Kidney tubule cell (primary cell): ENCODE data around the gene CUL9.

Experiments used
- DNase-seq: peaks from one replicate; pipeline ENCODE4 v3.0.0-alpha.2; 2018; ENCODE audit warnings: low spot score

Gene CUL9

DNA sequence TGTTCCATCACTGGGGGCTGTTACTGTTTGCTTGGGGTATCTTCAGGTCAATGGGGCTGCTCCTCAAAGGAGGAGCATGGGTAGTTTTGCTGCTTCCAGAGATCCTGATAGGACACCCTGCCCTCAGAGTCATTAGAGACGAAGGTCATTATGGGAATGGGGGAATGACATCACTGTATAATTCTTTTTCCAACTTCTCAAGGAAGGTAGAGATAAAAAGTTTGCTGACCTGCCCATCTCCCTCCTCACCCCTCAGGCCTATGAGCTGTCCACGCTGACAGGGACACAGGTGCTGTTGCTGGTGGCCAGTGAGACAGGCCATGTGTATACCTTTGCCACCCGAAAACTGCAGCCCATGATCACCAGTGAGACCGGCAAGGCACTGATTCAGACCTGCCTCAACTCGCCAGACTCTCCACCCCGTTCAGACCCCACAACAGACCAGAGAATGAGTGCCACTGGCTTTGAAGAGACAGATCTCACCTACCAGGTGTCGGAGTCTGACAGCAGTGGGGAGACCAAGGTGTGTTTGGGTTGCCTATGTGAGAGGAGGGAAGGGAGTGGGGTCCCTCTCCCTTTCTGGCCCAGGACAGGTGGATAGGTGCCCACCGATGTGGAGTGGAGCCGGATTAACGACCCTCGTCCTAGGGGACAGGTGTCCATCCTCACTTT, 8.3 kb upstream of the CUL9 start:
- peak; percentile 6 for DNase-seq

DNA sequence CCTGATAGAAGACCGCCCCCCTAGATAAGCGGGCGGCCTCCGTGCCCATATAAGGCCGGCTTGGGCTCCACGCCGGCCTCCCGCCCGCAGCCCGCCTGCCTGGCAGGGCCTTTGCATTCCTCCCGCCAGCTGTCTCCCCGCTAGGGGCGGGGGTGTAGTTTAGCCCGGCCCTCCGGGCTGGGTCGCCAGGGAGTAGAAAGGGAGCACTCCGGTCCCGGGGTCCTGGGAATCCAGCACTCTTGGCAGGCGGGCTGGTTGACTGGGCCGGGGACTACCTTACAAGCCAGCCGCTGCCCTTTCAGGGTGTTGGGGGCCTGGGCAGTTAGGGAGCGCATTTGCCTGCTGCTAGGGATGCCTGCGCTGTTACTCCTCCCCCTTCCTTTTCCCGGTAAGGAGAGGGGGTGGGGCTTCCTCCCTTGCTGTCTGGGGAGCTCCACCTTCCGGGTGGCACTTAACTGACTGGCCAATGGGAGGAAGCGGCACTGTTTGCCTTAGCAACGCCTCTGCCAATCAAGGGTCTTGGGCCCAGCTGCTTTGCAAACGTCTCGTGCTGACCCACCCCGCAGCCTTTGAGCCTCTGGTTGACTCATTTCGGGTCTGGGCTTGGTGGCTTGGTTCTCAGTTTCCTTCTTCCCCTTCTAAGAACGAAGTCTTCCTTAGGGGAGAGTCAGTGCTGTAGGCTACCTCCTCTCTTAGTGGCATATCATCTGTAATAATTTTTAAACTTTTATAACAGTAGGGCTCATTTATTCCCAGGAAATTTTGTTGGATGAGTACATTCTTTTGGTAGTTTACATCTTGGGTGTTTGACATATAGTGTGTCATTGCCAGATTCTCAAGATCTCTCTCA, 7.5 kb upstream of the CUL9 start:
- DNase-seq = peak; percentile 99

GRCh38 chr6:43175676-43176422, 6.1 kb upstream of the CUL9 start:
- peak; percentile 23 for DNase-seq

GRCh38 chr6:43176423-43176786, 5.6 kb upstream of the CUL9 start:
- DNase-seq = no peak

GRCh38 chr6:43178150-43178549, 3.8 kb upstream of the CUL9 start:
- no peak for DNase-seq

DNA sequence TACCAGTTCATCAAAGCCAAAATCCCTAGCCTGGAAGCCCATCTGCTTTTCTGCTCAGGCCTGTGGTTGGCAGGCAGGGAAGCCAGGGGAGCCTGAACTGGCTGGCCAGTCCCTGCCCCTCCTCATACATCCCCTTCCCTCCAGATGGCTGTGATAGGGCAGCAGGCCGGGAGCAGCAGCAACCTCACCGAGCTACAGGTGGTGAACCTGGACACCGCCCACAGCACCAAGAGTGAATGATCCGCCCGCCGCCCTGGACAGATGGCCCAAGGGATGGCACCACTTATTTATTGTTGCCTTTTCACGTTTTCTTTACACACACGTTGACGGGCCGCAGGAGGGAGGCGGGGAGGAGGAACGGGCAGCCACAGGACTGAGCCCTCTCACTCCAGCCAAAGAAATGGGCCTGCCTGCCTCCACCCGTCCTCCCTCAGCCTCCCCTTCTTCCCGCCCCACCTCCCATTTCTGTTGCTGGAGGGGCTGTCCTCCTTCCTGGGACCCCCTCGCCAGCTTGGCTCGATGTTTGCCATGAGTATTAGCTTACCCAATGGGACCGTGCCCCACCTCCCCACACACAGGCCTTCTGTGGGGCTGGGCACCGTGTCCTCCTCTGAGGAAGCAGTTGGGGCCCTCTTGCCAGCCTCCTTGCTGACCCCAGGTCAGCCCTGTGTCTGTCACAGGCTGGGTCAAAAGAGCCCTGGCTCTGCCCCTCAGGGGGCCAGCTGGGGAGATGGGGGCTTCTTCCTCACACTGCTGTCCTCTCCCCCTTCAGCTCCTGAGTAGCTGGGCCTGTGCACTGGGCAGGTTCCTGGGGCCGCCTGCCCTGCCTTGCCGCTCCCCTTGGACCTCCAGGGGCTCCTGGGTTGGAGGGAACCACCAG, 2.8 kb upstream of the CUL9 start:
- DNase-seq = no peak

- no peak for DNase-seq
Observed at GRCh38 chr6:43180058-43180457, 1.9 kb upstream of the CUL9 start.

DNA sequence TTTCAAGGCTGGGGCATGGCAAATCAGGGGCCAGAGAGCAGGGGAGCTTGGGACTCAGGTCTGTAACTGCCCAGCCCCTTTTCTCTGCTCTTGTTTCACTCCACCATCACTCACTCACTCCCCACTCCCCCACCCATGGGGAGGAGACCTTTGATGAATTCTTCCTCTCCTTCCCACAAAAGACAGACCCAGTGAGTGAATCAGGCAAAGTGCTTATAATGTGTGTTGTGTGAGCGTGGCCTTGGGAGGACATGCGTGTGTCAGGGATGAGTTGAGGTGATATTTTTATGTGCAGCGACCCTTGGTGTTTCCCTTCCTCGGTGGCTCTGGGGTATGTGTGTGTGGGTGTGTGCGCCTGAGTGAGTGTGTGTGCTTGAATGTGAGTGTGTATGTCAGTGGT, 1.0 kb upstream of the CUL9 start:
- peak; percentile 14 for DNase-seq

DNA sequence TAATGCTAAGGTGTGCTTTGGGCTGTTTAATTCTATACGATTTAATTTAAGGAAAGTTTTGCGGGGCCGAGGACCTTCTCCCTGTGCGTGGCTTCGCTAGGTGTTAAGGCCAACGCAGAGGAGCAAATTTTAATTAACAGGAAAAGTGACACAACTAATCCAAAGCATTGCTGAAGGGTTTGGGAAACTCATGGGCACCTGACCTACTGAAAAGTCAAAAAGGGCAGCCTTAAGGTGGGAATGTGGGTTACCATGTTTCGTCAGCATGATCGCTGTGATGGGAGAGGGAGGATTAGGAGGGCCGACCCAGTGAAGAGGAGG, 415 bp upstream of the CUL9 start:
- no peak for DNase-seq

DNA sequence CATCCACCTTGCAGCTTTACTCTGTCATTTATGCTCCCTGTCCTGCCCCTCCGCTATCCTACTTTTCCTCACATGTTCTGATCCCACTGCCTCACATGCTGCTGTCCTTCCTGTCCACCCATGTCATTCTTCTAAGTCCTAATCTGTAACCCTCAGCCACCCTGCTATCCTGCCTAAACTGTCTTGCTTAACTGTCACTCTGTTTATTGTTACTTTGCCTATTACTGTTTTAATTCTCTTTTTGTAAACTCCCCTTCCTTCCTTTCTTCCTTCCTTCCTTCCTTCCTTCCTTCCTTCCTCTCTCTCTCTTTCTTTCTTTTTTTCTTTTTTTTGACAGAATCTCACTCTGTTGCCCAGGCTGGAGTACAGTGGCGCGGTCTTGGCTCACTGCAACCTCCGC, 1.4 kb downstream of the CUL9 start:
- no peak for DNase-seq

DNA sequence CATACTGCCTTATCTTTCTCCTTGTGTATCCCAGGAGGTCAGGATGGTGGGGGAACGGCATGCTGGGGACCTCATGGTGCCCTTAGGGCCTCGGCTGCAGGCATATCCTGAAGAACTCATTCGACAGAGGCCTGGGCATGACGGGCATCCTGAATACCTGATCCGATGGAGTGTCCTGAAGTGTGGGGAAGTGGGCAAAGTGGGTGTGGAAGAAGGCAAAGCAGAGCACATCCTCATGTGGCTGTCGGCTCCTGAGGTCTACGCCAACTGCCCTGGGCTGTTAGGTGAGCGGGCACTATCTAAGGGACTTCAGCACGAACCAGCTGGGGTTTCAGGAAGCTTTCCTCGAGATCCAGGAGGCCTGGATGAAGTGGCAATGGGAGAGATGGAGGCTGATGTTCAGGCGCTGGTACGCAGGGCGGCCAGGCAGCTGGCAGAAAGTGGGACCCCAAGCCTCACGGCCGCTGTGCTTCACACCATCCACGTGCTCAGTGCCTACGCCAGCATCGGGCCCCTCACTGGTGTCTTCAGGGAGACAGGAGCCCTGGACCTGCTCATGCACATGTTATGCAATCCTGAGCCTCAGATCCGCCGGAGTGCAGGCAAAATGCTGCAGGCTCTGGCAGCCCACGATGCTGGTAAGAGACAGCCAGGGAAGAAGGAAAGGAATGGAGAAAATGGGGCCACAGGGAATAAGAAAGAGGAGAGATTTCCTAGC, 2.4 kb downstream of the CUL9 start:
- DNase-seq = no peak

DNA sequence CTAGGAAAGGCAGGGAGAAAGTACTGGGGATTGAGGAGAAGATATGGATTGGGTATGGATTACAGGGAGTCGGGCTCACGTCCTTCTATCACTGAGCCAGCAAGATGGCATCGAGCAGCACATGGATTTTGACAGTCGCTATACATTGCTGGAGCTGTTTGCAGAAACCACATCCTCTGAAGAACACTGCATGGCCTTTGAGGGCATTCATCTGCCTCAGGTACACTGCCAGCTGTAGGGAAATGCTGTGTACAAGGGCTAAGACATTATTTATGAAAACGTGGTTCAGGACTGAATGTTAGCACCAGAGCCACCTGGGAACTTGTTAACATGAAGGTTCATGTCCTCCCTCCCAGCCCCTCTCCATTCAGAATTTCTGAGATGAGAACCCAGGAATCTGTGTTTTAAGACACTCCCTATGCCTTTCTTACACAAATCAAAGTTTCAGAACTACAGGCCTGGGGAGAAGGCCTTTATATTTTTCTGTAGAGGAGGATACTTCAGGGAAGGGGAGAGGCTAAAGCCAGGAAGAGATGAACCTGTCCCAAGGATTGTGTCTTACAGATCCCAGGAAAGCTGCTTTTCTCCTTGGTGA, 3.5 kb downstream of the CUL9 start:
- DNase-seq = no peak

- DNase-seq = no peak
Observed at GRCh38 chr6:43186019-43186418, 4.0 kb downstream of the CUL9 start.

DNA sequence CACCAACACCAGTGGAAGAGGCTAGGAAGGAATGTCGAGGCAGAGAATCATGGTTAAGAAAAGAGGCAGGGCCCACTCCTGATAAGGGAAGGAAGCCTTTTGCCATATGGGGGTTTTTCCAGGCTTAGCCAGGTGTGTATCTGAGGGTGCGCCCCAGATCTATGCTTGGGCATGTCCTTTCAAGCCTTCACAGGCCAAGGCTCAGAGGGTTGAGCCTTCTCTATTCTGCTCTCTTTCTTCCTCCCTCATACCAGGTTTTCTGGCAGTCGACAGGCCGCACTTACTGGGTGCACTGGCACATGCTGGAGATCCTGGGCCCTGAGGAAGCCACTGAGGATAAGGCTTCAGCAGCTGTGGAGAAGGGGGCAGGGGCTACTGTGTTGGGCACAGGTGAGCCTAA, 4.7 kb downstream of the CUL9 start:
- no peak for DNase-seq

GRCh38 chr6:43187821-43188220, 5.8 kb downstream of the CUL9 start:
- DNase-seq = no peak

GRCh38 chr6:43188426-43188825, 6.4 kb downstream of the CUL9 start:
- DNase-seq = no peak

DNA sequence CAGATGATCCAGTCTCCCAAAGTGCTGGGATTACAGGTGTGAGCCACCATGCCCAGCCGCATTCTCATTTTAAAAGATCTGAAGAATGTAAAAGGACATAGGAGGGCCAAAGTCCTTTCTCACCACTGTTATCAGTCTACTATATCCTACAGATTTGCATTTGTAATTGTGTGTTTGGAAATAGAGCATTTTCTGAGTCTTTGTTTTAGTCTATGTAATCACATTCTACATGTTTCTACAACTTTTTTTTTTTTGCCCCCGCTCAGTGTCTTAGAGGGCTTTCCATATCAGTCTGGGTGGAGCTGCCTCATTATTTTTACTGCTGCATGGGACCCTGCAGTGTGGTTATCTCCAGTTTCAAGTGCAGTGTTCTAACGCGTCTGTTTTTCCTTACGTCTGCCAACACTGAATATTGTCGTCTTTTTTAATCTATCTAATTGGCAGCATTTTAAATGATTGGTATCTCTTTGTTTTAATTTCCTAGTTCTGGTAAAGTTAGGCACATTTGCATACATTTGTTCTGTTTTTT, 7.8 kb downstream of the CUL9 start:
- no peak for DNase-seq

DNA sequence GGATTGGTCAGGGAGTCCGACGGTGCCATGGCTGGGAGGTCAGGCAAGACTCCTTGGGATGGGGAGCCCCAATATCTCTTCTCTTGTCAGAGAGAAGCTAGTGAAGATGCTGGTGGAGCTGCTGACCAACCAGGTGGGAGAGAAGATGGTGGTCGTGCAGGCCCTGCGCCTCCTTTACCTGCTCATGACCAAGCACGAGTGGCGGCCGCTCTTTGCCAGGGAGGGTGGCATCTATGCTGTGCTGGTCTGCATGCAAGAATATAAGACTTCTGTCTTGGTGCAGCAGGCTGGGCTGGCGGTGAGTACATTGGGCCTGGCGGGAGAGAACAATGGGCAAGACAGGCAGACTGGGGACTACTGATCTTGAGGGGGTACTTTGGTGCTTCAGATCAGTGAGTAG, 10.9 kb downstream of the CUL9 start:
- DNase-seq = no peak

DNA sequence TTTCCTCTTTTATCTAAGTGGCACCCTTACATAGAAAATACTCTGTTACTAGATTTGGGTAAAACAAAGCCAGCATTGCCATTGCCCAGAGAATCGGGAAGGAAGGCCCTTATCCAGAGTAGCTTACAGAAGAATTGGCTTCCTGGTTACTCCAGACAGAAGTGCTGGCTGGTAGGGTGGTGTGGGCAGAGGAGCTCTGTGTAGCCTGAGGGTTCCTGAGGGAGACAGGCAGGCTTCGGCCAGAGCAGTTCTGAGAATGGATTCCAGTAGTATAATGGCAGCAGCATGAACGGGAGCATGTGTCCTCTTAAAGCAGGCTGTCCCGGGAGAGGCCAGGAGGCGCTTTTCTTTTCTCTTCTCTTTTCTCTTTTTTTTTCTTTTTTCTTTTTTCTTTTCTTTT, 11.9 kb downstream of the CUL9 start:
- no peak for DNase-seq

DNA sequence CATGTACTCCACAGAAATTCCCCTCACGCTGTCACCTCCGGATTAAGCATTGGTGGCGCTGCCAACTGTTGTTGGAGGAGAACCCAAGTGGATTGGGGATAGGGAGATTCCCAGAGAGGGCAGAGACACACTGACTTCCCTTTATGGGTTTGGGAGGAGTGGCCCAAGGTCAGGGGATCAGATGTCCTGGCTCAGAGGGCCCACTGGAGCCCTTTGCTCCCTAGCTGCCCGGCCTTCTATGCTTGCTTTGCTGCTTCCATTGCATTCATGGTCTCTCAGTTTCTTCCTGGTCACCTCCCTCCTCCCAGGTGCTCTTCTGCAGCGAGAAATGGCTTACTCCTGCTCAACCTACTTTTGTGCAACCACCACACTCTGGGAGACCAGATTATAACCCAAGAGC, 14.3 kb downstream of the CUL9 start:
- no peak for DNase-seq

DNA sequence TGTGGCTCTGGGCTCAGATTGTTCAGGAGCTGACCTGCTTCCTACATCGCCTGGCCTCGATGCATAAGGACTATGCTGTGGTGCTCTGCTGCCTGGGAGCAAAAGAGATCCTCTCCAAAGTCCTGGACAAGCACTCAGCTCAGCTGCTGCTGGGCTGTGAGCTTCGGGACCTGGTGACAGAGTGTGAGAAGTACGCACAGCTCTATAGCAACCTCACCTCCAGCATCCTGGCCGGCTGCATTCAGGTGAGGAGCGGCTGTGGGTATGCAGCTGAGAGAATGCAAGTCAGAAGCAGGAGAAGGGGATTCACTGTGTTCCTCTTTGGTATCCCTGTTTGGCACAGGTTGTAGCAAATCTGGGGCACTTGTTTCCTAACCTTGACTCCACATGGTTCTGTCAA, 17.9 kb downstream of the CUL9 start:
- no peak for DNase-seq
